Left ventricle myocardium inferior (tissue), 1 donor: ENCODE data around the gene C1QTNF1. TPM values are rescaled to one million over a fixed set of nuclear protein-coding genes. Genes with fewer than 3 reads are reported as not detected.

Source experiments
- DNase-seq: peaks from one replicate; pipeline ENCODE4 v3.0.0-alpha.2; 2020
- H3K27ac ChIP-seq: fragments of 200-600 bp; replicated peaks from 2 replicates; pipeline ENCODE4 v1.8.0; 2021
- H3K27me3 ChIP-seq: fragments of 200-600 bp; 2 replicates; pipeline ENCODE4 v1.8.0; 2021; ENCODE audit warnings: low read depth
- H3K36me3 ChIP-seq: fragments of 200-600 bp; 2 replicates; pipeline ENCODE4 v1.8.0; 2021
- H3K4me1 ChIP-seq: fragments of 200-600 bp; 2 replicates; pipeline ENCODE4 v1.8.0; 2021
- H3K4me3 ChIP-seq: fragments of 200-600 bp; 2 replicates; pipeline ENCODE4 v1.8.0; 2021; ENCODE audit warnings: mild to moderate bottlenecking, moderate library complexity
- H3K9me3 ChIP-seq: fragments of 200-600 bp; replicated peaks from 2 replicates; pipeline ENCODE4 v1.8.0; 2021
- CTCF ChIP-seq: fragments of 200-600 bp; IDR thresholded peaks from 2 replicates; pipeline ENCODE4 v1.8.0; 2021; ENCODE audit warnings: antibody characterized with exemption, mild to moderate bottlenecking, borderline replicate concordance
- intact Hi-C: fragments of 100-400 bp; cut with micrococcal nuclease; formaldehyde crosslinking; loops from one replicate; pipeline ENCODE4 v1.11.0; 2022
- total RNA-seq: library from RNA; stranded (reverse); fragmentation: NEBNext Ultra II Directional; extraction: Animal tissue kit (Norgen Biotek cat#: 25700); gene quantifications from one replicate; pipeline ENCODE4 v1.2.1, GENCODE V29; 2021
- donor health status: DM: no; HTN: yes; CAD: no; lungs with severe emphysema.

The C1QTNF1 gene
- total RNA-seq, 1 donor from 2014 or later = 146 TPM

- peaks cover 32% of the 10 kb centered on the region for H3K36me3 ChIP-seq
- intact Hi-C loops = no loop called here
- TF ChIP-seq CTCF = no peak
- no peak overlapping the region for H3K4me3 ChIP-seq
- no peak for DNase-seq
- H3K27me3 ChIP-seq = no peaks in the 10 kb centered on the region
- peak overlapping the region; percentile 91 for H3K27ac ChIP-seq
- peaks cover 9% of the 10 kb centered on the region for H3K9me3 ChIP-seq
- peaks cover 63% of the 10 kb centered on the region for H3K4me1 ChIP-seq
Observed at GRCh38 chr17:79048826-79049755, 25.1 kb downstream of the C1QTNF1 start.

- no peak for DNase-seq
- peaks cover 63% of the 10 kb centered on the region for H3K4me1 ChIP-seq
- peaks cover 16% of the 10 kb centered on the region for H3K9me3 ChIP-seq
- intact Hi-C loops = no loop called here
- H3K36me3 ChIP-seq = peaks cover 32% of the 10 kb centered on the region
- no peak for TF ChIP-seq CTCF
- no peak overlapping the region for H3K4me3 ChIP-seq
- no peak overlapping the region for H3K27ac ChIP-seq
- no peaks in the 10 kb centered on the region for H3K27me3 ChIP-seq
Observed at GRCh38 chr17:79049821-79050220, 25.9 kb downstream of the C1QTNF1 start.

GRCh38 chr17:79050551-79050950 lies 26.6 kb downstream of the C1QTNF1 start:
- intact Hi-C loops = no loop called here
- Histone ChIP-seq H3K27me3 (no peaks in the 10 kb centered on the region), H3K4me3 (no peak overlapping the region), H3K4me1 (peaks cover 56% of the 10 kb centered on the region), H3K36me3 (peaks cover 32% of the 10 kb centered on the region), H3K9me3 (peaks cover 16% of the 10 kb centered on the region), H3K27ac (no peak overlapping the region)
- no peak for TF ChIP-seq CTCF
- DNase-seq = no peak

- Histone ChIP-seq H3K36me3 (peaks cover 32% of the 10 kb centered on the region), H3K9me3 (peaks cover 16% of the 10 kb centered on the region), H3K27me3 (no peaks in the 10 kb centered on the region), H3K4me3 (no peak overlapping the region), H3K27ac (no peak overlapping the region), H3K4me1 (peaks cover 49% of the 10 kb centered on the region)
- TF ChIP-seq CTCF = no peak
- intact Hi-C loops = no loop called here
- DNase-seq = no peak
Observed at GRCh38 chr17:79051306-79051705, 27.3 kb downstream of the C1QTNF1 start.

- peaks cover 29% of the 10 kb centered on the region for H3K36me3 ChIP-seq
- H3K4me1 ChIP-seq = peaks cover 40% of the 10 kb centered on the region
- no peak for TF ChIP-seq CTCF
- no peaks in the 10 kb centered on the region for H3K27me3 ChIP-seq
- H3K4me3 ChIP-seq = no peak overlapping the region
- intact Hi-C loops = no loop called here
- peaks cover 16% of the 10 kb centered on the region for H3K9me3 ChIP-seq
- DNase-seq = no peak
- H3K27ac ChIP-seq = no peak overlapping the region
Observed at GRCh38 chr17:79052131-79052530, 28.2 kb downstream of the C1QTNF1 start.
